GM23338 (cell line): ENCODE data around the gene FAM117B. TPM values are rescaled to one million over a fixed set of nuclear protein-coding genes. Genes with fewer than 3 reads are reported as not detected.

ENCODE experiments used
- ATAC-seq: fragments of 200-7000 bp; cut with Tn5 transposase; 3 replicates; pipeline ENCODE4 v1.9.1; 2020
- DNase-seq: peaks from one replicate; pipeline ENCODE4 v3.0.0-alpha.2; 2015; ENCODE audit warnings: low spot score
- H2AFZ ChIP-seq: fragments of 200-600 bp; sonication (generic); 2 replicates; pipeline ENCODE4 v1.8.0; 2016; ENCODE audit warnings: antibody characterized with exemption, mild to moderate bottlenecking, moderate library complexity
- H3F3A ChIP-seq: fragments of 200-600 bp; sonication (generic); replicated peaks from 2 replicates; pipeline ENCODE4 v1.8.0; 2017; ENCODE audit warnings: antibody characterized with exemption, mixed run types, low read depth
- H3K27ac ChIP-seq: fragments of 200-600 bp; sonication (generic); 2 replicates; pipeline ENCODE4 v1.6.1; 2016; ENCODE audit warnings: low read depth
- H3K27me3 ChIP-seq: fragments of 200-600 bp; sonication (generic); 2 replicates; pipeline ENCODE4 v1.8.0; 2016; ENCODE audit warnings: mild to moderate bottlenecking, mixed run types, moderate library complexity; ENCODE audit not compliant: insufficient read depth
- H3K36me3 ChIP-seq: fragments of 200-600 bp; sonication (generic); 2 replicates; pipeline ENCODE4 v1.8.0; 2016; ENCODE audit warnings: mild to moderate bottlenecking; ENCODE audit not compliant: insufficient read depth
- H3K4me1 ChIP-seq: fragments of 200-600 bp; sonication (generic); 2 replicates; pipeline ENCODE4 v1.8.0; 2016; ENCODE audit warnings: mild to moderate bottlenecking, moderate library complexity; ENCODE audit not compliant: insufficient read depth
- H3K4me2 ChIP-seq: fragments of 200-600 bp; sonication (generic); 2 replicates; pipeline ENCODE4 v1.7.1; 2017; ENCODE audit warnings: mixed run types
- H3K4me3 ChIP-seq: fragments of 200-600 bp; sonication (generic); 2 replicates; pipeline ENCODE4 v1.6.1; 2016; ENCODE audit warnings: mixed run types
- H3K79me2 ChIP-seq: fragments of 200-600 bp; sonication (generic); replicated peaks from 2 replicates; pipeline ENCODE4 v1.8.0; 2017; ENCODE audit warnings: mild to moderate bottlenecking; ENCODE audit not compliant: insufficient read depth
- H3K9me2 ChIP-seq: fragments of 200-600 bp; sonication (generic); 2 replicates; pipeline ENCODE4 v1.8.0; 2017; ENCODE audit not compliant: insufficient read depth
- H4K20me1 ChIP-seq: fragments of 200-600 bp; sonication (generic); replicated peaks from 2 replicates; pipeline ENCODE4 v1.8.0; 2017; ENCODE audit warnings: mild to moderate bottlenecking; ENCODE audit not compliant: insufficient read depth
- H3K27ac Mint-ChIP-seq: 2 replicates; pipeline ENCODE4 v1.8.0; 2020; ENCODE audit warnings: inconsistent platforms, mild to moderate bottlenecking, moderate library complexity, mixed read lengths
- H3K27me3 Mint-ChIP-seq: 3 replicates; pipeline ENCODE4 v1.8.0; 2022; ENCODE audit warnings: low read depth, mild to moderate bottlenecking, moderate library complexity, mixed read lengths, inconsistent platforms; ENCODE audit not compliant: insufficient read depth, poor library complexity
- H3K36me3 Mint-ChIP-seq: 3 replicates; pipeline ENCODE4 v1.8.0; 2021; ENCODE audit warnings: low read depth, mild to moderate bottlenecking, inconsistent platforms, moderate library complexity, mixed read lengths
- H3K4me1 Mint-ChIP-seq: 3 replicates; pipeline ENCODE4 v1.8.0; 2020; ENCODE audit warnings: mild to moderate bottlenecking, inconsistent platforms, mixed read lengths
- H3K4me3 Mint-ChIP-seq: 3 replicates; pipeline ENCODE4 v1.8.0; 2021; ENCODE audit warnings: moderate library complexity, mild to moderate bottlenecking, inconsistent platforms, mixed read lengths
- H3K9me3 Mint-ChIP-seq: 3 replicates; pipeline ENCODE4 v1.8.0; 2020; ENCODE audit warnings: moderate library complexity, mild to moderate bottlenecking, inconsistent platforms, mixed read lengths
- CREB1 ChIP-seq: fragments of 250-450 bp; sonication (Bioruptor Pico); IDR thresholded peaks from 2 replicates; pipeline ENCODE4 v1.5.0; 2020; ENCODE audit warnings: low read depth, mild to moderate bottlenecking, moderate library complexity
- EZH2 ChIP-seq: fragments of 200-600 bp; sonication (generic); IDR thresholded peaks from one replicate; pipeline ENCODE4 v1.8.0; 2017; ENCODE audit warnings: antibody characterized with exemption, mild to moderate bottlenecking, low read depth; ENCODE audit not compliant: unreplicated experiment
- EZH2phosphoT487 ChIP-seq: fragments of 200-600 bp; sonication (generic); IDR thresholded peaks from one replicate; pipeline ENCODE4 v1.8.1; 2018; ENCODE audit warnings: antibody characterized with exemption; ENCODE audit not compliant: unreplicated experiment
- JUNB ChIP-seq: IDR thresholded peaks from one replicate; pipeline ENCODE4 v1.6.1; 2016; ENCODE audit warnings: antibody characterized with exemption; ENCODE audit not compliant: unreplicated experiment
- NANOG ChIP-seq: IDR thresholded peaks from 2 replicates; pipeline ENCODE4 v1.6.1; 2016; ENCODE audit warnings: antibody characterized with exemption, borderline replicate concordance
- POLR2AphosphoS5 ChIP-seq: IDR thresholded peaks from 2 replicates; pipeline ENCODE4 v1.6.1; 2016; ENCODE audit warnings: antibody characterized with exemption, low read depth
- STAT1 ChIP-seq: IDR thresholded peaks from one replicate; pipeline ENCODE4 v1.6.1; 2016; ENCODE audit warnings: antibody characterized with exemption; ENCODE audit not compliant: unreplicated experiment
- ZNF114 ChIP-seq: fragments of 250-450 bp; sonication (Bioruptor Pico); IDR thresholded peaks from 2 replicates; pipeline ENCODE4 v1.5.0; 2020; ENCODE audit warnings: mild to moderate bottlenecking, moderate library complexity
- ZNF331 ChIP-seq: fragments of 250-450 bp; sonication (Bioruptor Pico); IDR thresholded peaks from 2 replicates; pipeline ENCODE4 v1.5.0; 2020; ENCODE audit warnings: low read depth, mild to moderate bottlenecking, moderate library complexity
- polyA plus RNA-seq: library from polyadenylated mRNA; unstranded; fragments of >200 nt; fragmentation: Nextera tagmentation; extraction: Ambion mirVana; gene quantifications from 2 replicates; pipeline ENCODE4 v1.2.1, GENCODE V29; 2016
- total RNA-seq: library from RNA; depleted of rRNA; stranded (reverse); fragments of >200 nt; shearing (Covaris generic); gene quantifications from 2 replicates; pipeline ENCODE4 v1.2.3, GENCODE V29; 2014
- TF ChIP-seq, protein P1 (sequence below), 2 experiments: fragments of 200-600 bp in 1 of 2; sonication (generic) in 1 of 2; conservative IDR thresholded peaks; 2 replicates each; pipeline versions ENCODE4 v1.5.1 to v1.6.1; 2016 to 2017; ENCODE audit warnings: antibody characterized with exemption in 2 of 2, low read depth in 2 of 2, mild to moderate bottlenecking in 2 of 2, moderate library complexity in 1 of 2
- TF ChIP-seq, protein P2 (sequence below): IDR thresholded peaks from 2 replicates; pipeline ENCODE4 v1.6.1; 2016; ENCODE audit warnings: antibody characterized with exemption
- TF ChIP-seq, protein P3 (sequence below): IDR thresholded peaks from one replicate; pipeline ENCODE4 v1.6.1; 2018; ENCODE audit warnings: antibody characterized with exemption; ENCODE audit not compliant: unreplicated experiment
- TF ChIP-seq, protein P4 (sequence below): fragments of 250-450 bp; sonication (Bioruptor Pico); IDR thresholded peaks from 2 replicates; pipeline ENCODE4 v1.5.0; 2020; ENCODE audit warnings: mild to moderate bottlenecking, moderate library complexity

FAM117B gene
- total and polyA plus RNA-seq, 2 experiments from 2014 or later: 8.4 to 23.0 TPM

DNA sequence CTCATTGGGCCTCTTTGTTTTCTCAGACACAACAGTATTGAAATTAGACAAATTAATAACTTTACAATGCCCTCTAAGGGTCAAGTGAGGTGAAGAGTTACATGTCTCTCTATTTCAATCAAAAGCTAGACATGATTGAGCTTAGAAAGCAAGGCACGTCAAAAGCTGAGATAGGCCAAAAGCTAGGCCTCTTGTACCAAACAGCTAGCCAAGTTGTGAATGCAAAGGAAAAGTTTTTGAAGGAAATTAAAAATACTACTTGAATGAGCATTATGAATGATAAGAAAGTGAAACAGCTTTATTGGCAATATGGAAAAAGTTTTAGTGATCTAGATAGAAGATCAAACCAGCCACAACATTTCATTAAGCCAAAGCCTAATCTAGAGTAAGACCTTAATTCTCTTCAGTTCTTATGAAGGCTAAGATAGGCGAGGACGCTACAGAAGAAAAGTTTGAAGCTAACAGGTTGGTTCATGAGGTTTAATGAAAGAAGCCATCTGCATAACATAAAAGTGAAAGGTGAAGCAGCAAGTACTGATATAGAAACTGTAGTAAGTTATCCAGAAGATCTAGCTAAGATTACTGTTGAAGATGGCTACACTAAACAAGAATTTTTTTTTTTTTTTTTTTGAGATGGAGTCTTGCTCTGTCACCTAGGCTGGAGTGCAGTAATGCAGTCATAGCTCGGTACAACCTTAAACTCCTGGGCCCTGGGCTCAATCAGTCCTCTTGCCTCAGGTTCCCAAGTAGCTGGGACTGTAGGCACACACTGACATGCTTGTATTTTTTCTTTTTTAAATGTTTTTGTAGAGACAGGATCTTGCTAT, 65.5 kb downstream of the FAM117B start:
- H3K9me2 ChIP-seq: no peaks in the 10 kb centered on the region
- DNase-seq: no peak
- no peak for TF ChIP-seq NANOG
- no peak for TF ChIP-seq CREB1 (CRISPR knock-in tag)
- TF ChIP-seq, protein P1, sequence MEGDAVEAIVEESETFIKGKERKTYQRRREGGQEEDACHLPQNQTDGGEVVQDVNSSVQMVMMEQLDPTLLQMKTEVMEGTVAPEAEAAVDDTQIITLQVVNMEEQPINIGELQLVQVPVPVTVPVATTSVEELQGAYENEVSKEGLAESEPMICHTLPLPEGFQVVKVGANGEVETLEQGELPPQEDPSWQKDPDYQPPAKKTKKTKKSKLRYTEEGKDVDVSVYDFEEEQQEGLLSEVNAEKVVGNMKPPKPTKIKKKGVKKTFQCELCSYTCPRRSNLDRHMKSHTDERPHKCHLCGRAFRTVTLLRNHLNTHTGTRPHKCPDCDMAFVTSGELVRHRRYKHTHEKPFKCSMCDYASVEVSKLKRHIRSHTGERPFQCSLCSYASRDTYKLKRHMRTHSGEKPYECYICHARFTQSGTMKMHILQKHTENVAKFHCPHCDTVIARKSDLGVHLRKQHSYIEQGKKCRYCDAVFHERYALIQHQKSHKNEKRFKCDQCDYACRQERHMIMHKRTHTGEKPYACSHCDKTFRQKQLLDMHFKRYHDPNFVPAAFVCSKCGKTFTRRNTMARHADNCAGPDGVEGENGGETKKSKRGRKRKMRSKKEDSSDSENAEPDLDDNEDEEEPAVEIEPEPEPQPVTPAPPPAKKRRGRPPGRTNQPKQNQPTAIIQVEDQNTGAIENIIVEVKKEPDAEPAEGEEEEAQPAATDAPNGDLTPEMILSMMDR (conservative IDR thresholded peaks at IDR 0.05; ENCODE audit: low read depth in 2 of 2): no peak
- TF ChIP-seq, protein P2, sequence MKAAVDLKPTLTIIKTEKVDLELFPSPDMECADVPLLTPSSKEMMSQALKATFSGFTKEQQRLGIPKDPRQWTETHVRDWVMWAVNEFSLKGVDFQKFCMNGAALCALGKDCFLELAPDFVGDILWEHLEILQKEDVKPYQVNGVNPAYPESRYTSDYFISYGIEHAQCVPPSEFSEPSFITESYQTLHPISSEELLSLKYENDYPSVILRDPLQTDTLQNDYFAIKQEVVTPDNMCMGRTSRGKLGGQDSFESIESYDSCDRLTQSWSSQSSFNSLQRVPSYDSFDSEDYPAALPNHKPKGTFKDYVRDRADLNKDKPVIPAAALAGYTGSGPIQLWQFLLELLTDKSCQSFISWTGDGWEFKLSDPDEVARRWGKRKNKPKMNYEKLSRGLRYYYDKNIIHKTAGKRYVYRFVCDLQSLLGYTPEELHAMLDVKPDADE: no peak
- TF ChIP-seq ZNF114: no peak
- TF ChIP-seq EZH2phosphoT487: no peak
- no peak for TF ChIP-seq POLR2AphosphoS5
- TF ChIP-seq EZH2: no peak
- no peak for TF ChIP-seq STAT1
- TF ChIP-seq, protein P3, sequence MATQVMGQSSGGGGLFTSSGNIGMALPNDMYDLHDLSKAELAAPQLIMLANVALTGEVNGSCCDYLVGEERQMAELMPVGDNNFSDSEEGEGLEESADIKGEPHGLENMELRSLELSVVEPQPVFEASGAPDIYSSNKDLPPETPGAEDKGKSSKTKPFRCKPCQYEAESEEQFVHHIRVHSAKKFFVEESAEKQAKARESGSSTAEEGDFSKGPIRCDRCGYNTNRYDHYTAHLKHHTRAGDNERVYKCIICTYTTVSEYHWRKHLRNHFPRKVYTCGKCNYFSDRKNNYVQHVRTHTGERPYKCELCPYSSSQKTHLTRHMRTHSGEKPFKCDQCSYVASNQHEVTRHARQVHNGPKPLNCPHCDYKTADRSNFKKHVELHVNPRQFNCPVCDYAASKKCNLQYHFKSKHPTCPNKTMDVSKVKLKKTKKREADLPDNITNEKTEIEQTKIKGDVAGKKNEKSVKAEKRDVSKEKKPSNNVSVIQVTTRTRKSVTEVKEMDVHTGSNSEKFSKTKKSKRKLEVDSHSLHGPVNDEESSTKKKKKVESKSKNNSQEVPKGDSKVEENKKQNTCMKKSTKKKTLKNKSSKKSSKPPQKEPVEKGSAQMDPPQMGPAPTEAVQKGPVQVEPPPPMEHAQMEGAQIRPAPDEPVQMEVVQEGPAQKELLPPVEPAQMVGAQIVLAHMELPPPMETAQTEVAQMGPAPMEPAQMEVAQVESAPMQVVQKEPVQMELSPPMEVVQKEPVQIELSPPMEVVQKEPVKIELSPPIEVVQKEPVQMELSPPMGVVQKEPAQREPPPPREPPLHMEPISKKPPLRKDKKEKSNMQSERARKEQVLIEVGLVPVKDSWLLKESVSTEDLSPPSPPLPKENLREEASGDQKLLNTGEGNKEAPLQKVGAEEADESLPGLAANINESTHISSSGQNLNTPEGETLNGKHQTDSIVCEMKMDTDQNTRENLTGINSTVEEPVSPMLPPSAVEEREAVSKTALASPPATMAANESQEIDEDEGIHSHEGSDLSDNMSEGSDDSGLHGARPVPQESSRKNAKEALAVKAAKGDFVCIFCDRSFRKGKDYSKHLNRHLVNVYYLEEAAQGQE: no peak
- TF ChIP-seq JUNB: no peak
- no peak for TF ChIP-seq ZNF331
- TF ChIP-seq, protein P4, sequence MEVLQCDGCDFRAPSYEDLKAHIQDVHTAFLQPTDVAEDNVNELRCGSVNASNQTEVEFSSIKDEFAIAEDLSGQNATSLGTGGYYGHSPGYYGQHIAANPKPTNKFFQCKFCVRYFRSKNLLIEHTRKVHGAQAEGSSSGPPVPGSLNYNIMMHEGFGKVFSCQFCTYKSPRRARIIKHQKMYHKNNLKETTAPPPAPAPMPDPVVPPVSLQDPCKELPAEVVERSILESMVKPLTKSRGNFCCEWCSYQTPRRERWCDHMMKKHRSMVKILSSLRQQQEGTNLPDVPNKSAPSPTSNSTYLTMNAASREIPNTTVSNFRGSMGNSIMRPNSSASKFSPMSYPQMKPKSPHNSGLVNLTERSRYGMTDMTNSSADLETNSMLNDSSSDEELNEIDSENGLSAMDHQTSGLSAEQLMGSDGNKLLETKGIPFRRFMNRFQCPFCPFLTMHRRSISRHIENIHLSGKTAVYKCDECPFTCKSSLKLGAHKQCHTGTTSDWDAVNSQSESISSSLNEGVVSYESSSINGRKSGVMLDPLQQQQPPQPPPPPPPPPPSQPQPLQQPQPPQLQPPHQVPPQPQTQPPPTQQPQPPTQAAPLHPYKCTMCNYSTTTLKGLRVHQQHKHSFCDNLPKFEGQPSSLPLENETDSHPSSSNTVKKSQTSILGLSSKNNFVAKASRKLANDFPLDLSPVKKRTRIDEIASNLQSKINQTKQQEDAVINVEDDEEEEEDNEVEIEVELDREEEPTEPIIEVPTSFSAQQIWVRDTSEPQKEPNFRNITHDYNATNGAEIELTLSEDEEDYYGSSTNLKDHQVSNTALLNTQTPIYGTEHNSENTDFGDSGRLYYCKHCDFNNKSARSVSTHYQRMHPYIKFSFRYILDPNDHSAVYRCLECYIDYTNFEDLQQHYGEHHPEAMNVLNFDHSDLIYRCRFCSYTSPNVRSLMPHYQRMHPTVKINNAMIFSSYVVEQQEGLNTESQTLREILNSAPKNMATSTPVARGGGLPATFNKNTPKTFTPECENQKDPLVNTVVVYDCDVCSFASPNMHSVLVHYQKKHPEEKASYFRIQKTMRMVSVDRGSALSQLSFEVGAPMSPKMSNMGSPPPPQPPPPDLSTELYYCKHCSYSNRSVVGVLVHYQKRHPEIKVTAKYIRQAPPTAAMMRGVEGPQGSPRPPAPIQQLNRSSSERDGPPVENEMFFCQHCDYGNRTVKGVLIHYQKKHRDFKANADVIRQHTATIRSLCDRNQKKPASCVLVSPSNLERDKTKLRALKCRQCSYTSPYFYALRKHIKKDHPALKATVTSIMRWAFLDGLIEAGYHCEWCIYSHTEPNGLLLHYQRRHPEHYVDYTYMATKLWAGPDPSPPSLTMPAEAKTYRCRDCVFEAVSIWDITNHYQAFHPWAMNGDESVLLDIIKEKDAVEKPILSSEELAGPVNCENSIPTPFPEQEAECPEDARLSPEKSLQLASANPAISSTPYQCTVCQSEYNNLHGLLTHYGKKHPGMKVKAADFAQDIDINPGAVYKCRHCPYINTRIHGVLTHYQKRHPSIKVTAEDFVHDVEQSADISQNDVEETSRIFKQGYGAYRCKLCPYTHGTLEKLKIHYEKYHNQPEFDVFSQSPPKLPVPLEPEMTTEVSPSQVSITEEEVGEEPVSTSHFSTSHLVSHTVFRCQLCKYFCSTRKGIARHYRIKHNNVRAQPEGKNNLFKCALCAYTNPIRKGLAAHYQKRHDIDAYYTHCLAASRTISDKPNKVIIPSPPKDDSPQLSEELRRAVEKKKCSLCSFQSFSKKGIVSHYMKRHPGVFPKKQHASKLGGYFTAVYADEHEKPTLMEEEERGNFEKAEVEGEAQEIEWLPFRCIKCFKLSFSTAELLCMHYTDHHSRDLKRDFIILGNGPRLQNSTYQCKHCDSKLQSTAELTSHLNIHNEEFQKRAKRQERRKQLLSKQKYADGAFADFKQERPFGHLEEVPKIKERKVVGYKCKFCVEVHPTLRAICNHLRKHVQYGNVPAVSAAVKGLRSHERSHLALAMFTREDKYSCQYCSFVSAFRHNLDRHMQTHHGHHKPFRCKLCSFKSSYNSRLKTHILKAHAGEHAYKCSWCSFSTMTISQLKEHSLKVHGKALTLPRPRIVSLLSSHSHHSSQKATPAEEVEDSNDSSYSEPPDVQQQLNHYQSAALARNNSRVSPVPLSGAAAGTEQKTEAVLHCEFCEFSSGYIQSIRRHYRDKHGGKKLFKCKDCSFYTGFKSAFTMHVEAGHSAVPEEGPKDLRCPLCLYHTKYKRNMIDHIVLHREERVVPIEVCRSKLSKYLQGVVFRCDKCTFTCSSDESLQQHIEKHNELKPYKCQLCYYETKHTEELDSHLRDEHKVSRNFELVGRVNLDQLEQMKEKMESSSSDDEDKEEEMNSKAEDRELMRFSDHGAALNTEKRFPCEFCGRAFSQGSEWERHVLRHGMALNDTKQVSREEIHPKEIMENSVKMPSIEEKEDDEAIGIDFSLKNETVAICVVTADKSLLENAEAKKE: no peak
- ATAC-seq: no peak
- H3K4me1 Mint-ChIP-seq: no peaks in the 10 kb centered on the region
- H2AFZ ChIP-seq: no peak overlapping the region
- peaks cover 2% of the 10 kb centered on the region for H3K27me3 Mint-ChIP-seq
- no peaks in the 10 kb centered on the region for H3K4me1 ChIP-seq
- H3K4me2 ChIP-seq: no peak overlapping the region
- no peaks in the 10 kb centered on the region; the same call in 2 of the 3 replicates for H3K9me3 Mint-ChIP-seq
- H3K4me3 Mint-ChIP-seq: no peak overlapping the region
- H3K36me3 Mint-ChIP-seq: peaks cover 43% of the 10 kb centered on the region
- no peaks in the 10 kb centered on the region for H3K27me3 ChIP-seq
- no peaks in the 10 kb centered on the region for H3K36me3 ChIP-seq
- H3K27ac ChIP-seq: no peak overlapping the region
- H3F3A ChIP-seq: no peaks in the 10 kb centered on the region
- H3K79me2 ChIP-seq: peaks cover 42% of the 10 kb centered on the region
- peaks cover 5% of the 10 kb centered on the region for H4K20me1 ChIP-seq
- H3K4me3 ChIP-seq: no peak overlapping the region
- no peak overlapping the region for H3K27ac Mint-ChIP-seq
